Stimulated activated CD8-positive, alpha-beta memory T cell treated with anti-CD3 and anti-CD28 coated beads, Interleukin-4, amount 100 ng/mL, for 1 hour (primary cell): ENCODE results near the gene EIF1AD.
"Not testable (repeated sequence)": the region's sequence is repeated elsewhere in the genome, so short reads cannot be mapped to it uniquely, and the experiment has no call there.

Source experiments
- DNase-seq, 2 donors: peaks; one replicate each; pipeline ENCODE4 v3.0.0-alpha.2; 2020; ENCODE audit warnings: low read depth in 2 of 2, low spot score in 1 of 2

The EIF1AD gene, protein sequence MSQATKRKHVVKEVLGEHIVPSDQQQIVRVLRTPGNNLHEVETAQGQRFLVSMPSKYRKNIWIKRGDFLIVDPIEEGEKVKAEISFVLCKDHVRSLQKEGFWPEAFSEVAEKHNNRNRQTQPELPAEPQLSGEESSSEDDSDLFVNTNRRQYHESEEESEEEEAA

DNA sequence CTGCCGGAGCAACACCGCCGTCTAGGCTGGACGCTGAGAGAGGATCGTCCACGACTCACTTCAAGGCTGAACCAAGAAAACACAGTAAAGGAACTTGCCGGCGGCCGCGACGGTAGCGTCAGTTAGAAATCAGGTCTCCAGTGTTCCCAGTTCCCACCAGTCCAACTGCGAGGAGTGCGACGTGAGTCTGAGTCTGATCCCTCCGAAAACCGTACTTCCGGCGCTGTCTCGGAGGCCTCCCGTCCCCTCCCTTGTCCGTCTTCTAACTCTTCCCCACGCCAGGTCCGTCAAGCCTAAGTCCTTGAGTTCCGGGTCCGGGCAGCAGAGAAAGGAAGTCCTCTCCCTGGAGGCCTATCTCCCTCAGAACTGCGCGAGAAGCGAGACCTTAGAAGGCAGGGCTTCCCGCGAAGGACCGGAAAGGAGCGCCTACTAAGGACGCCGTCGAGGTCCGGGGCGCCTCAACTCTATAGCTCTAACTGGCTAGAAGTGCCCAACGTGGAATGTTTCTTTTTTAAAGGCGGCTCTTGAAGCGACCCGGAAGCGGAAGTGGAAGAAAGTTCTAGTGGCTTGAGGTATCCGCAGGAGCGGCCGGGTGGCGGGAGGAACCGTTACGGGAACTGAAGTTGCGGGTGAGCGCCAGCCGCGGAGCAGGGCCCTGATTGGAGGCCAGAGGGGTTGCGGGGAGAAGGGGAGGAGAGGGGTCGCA lies at the start of gene EIF1AD, which contains the start of gene BANF1:
EIF1AD (minus strand) TSS at position 216 of the 706 bp plus-strand sequence. CDS start 1,768 bp downstream, outside the sequence.
BANF1 (plus strand) TSS at position 562 of the 706 bp plus-strand sequence. CDS start 748 bp downstream, outside the sequence.
- DNase-seq = peak; percentile 78 to 83

DNA sequence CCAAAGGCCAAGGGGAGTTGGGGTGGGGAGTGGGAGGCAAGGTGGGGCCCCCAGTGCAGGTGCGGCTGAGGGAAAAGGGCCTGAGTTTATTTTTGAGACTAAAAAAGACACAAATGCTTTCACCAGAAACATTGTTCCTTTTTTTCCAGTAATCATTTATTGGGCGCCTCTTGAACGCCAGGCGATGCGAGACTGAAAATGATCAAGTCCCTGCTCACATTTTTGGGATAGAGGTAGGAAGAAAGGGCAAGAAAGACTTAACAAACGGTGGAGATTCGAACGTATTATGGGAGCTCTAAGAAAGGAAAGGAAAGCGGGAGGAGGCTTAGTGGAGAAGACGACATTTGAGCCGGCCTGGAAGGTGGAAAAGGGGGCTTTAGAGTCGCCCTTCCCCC lies 49.4 kb upstream of the EIF1AD start:
- DNase-seq = no peak

DNA sequence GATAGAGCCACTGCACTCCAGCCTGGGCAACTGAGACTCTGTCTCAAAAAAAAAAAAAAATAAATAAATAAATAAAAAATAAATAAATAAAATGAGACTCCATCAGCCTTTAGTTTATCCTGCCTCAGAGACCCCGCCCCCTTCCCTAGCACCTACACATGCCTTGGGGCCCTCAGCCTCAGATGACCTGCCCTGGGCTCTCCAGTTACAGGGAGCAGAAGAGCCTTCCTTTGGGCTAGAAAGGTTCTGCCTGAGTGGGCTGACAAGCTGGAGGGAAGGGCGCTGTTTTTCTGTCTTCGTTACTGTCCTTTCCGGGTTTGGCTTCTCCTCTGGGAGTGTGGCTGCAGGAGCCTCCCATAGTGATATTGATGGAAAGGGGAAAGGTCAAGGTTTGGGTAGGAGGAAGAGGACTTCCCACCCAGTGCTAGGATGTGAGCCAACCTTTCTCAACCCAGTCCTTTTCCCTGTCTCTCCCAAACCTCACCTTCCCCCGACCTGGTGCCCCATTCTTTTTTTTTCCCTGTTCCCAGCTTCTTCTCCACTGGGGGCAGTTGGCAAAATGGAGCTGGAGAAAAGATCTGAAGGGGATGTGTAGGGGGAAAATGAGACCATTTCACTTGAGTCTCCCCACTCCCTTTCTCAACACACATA lies 48.7 kb upstream of the EIF1AD start:
- no peak for DNase-seq

DNA sequence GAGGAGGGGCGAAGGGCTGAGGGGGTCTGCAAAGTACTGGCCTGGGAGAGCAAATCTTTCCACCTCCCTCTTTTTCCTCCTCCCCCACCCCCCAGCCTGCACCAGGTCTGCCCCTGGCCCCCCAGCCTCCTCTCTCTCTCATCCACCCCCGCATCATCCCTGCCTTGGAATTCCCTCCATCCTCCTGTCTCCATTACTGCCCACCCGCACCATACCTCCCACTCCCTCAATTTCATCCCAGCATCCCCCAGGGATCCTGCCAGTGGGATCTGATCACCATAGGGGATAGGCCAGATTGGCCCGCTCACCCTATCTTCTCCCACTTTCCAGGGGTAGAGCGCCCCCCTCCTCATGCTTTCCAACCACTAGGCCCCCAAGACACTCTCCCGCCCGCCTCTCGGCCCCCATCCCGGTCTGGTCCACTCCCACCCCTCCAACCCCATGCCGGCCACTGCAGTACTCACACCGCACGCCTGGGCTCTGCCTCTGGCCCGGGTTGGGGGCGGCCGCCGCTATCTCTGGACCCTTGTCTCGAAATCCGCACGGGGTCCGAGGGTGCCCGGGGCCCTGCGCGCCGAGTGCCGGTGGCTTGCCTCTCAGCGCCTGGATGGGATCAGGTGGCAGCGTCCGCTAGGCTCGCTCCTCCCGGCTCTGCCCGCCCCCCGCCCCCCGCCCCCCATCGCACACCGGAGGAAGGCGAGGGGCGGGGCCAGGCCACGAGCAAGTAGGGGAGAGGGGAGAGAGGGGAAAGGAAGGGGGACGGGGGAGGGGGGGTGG lies 46.8 kb upstream of the EIF1AD start, which contains the start of gene GAL3ST3:
GAL3ST3 (minus strand) TSS at position 615 of the 777 bp plus-strand sequence. CDS start 3,746 bp downstream, outside the sequence.
- DNase-seq = no peak

DNA sequence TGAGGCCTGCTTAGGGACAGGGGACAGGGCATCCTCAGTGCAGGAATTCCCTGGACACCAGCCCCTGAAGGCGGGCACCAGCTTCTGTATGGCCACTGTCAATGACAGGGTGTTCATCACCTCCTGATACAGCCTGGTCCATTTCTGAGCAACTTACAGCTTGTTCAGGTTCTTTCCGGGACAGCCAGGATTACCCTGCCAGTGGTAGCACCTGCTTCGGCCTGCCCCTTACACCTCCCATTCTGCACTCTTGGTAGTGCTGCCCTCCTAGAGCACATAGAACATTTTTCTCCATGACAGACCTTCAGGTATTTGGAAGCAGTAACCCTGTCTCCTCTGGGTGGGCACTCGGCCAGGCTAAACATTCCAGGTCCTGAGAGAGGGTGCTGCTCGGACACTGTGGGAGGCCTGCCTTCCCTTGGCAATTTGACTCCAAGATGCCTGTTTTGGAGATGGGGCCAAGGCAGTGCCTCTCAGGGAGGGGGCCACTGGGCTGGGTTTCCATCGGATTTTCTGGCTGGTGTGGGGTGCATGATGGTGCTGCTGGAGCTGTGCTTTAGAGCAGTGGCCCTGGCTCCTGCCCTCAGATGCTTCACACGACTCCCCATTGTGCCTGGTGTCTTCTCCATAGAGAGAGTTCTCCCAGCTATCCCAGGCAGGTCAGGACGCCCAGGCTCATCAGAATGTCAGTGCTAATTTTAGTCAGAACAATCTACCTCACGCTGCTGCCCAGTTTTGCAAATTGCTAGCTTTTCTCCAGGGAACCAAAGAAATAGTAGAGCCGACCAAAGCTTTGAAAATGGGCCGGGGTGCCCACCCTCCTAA lies 45.8 kb upstream of the EIF1AD start:
- DNase-seq = no peak

DNA sequence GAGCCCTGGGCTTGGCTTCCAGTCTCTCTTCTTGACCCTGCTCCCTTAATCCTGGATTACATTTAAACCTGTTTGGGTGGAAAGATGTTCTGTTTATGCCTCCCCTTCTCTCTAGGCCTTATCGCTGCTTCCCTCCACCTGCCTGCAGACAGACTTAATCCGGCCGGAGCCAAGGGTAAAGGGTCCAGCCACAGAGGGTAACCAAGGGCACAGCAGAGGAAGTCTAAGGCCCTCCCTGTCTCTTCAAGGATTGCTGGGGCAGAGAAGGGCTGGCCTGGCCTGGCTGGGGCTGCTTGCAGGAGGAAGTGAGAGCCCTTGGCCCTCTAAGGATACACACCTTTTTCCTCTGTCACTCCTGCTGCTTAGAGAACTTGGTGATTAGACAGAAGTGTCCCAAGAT lies 44.9 kb upstream of the EIF1AD start:
- DNase-seq = no peak

DNA sequence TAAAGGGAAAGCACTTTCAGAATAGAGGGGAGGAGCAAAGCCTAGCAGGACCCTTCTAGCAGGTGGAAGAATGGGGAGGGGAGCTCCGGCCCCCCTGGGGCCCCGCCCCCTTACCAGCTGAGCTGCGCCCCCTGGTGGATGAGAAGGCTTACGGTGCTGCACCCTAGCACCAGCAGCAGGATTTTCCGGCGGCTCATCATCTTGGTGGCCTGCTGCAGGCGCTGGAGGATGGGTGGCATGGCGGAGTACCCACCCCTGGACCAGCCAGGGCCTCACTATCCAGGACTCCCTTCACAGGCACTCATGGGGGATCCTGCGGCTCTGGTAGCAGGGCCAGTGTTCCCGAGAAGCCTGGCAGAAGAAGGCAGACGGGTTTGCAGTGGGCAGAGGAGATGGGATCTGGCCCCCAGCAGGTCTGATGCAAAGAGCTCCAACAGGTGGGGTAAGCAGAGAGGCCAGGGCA lies 43.3 kb upstream of the EIF1AD start:
- peak; percentile 70 to 72 for DNase-seq

DNA sequence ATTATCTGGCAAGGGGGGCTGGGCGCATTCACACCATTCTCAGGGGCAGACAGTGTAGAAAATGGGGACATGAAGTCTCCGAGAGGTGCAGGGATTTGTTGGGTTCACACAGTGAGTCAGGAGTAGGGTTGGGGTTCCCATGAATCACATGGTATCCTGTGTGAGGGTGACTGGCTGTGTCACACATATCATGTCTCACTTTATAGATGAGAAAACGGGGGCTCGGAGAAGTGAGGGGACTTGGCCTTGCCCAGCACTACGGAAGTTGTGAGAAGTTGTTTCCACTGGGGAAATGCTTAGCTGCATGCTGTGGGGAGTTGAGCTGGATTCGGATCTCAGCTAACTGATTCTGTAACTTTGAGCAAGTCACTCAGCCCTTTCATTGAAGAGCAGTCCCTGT lies 42.8 kb upstream of the EIF1AD start:
- DNase-seq = no peak

DNA sequence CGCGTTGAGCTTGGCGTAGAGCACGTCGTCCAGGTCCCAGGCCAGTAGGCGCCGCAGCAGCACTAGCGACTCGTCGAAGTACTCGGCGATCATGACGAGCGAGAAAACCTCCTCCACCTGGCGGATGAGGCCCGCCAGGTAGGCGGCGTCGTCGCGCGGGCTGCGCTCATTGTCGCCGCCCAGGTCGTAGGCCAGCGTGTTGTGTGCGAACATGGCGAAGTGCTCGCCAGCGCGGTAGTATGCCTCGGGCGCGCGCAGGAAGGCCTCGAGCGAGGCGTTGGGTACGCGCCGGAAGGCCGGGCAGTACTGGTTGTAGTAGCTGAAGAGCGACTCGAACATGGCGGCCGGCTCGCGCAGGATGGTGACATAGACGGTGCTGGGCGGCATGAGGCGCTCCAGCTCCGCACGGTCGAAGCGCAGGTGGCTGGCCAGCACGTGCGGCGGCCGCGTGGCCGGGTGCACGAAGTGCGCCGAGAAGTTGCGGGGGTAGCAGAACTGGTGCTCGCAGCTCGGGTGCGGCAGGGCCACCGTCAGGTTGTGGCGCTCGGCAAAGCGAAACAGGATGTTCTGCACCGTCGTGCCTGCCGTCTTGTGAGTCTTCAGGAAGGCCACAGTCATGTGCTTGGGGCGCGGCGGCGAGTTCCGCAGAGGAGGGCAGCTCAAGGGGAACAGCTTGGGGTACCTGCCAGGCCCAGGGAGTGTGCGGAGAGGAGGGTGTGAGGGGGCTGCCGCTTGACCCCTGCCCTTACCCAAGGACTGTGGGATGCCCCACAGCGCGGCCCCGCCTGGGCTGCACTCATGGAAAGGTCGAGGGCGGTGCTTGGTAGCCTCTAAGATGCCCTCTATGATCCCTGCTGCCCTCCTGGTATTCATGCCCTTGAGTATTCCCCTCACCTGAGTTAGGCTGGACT lies 41.3 kb upstream of the EIF1AD start:
- no peak for DNase-seq

DNA sequence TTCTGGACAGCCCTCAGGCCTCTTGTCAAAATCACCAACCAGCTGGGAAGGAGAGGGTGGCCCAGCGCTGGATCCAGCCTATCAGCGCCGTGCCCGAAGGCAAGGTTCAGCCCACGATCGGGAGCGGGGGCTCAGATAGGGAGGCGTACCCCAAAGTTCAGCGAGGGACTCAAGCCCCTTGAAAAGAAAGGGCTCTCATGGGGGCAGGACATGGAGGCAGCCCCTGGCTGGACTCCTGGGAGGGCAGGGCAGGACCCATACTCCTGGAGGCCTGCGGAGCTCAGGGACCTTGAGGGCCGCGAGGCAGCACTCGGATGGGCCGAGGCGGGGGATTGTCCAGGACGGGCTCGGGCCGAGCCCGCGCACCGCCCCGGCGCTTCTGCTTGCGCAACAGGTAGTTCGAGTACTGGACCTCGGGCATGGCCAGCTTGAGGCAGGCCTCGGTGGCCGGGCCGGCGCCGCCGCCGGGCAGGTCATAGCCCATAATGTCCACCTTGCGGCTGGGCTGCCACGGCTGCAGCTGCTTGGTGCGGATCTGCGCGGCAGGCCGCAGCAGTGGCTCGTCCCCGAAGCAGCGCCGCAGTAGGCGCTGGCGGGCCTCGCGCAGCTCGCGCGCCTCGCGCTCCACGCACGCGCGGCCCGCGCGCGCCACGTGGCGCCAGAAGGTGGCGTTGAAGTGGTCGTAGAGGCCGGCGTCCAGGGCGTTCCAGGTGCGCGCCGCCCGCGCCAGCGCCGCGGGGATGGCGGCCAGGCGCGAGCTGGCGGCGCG lies 40.5 kb upstream of the EIF1AD start:
- no peak for DNase-seq

DNA sequence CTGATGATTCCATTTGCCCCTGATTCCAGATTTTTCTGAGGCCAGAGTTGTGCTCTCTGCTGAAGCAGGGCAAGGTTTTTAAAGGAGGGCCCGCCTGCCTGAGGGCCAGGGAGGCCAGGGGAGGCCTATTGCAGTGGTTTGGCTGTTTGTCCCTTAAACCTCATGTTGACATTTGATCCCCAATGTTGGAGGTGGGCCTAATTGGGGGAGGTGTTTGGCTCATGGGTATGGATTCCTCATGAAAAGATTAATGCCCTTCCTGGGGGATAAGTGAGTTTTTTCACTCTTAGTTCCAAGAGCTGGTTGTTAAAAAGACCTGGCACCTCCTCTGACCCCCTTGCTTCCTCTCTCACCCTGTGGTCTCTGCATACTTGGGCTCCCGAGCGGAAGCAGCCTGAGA lies 37.8 kb upstream of the EIF1AD start:
- DNase-seq = no peak

DNA sequence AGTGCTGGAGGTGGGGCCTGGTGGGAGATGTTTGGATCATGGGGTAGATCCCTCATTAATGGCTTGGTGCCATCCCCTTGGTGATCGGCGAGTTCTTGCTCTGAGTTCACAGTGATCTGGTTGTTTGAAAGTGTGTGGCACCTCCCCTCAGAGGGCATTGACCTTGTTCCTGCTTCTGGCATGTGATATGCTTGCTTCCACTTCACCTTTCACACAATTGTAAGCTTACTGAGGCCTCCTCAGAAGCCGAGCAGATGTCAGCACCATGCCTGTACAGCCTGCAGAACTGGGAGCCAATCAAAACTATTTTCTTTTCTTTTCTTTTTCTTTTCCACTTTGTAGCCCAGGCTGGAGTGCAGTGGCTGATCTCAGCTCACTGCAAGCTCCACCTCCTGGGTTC lies 35.4 kb upstream of the EIF1AD start:
- no peak for DNase-seq

DNA sequence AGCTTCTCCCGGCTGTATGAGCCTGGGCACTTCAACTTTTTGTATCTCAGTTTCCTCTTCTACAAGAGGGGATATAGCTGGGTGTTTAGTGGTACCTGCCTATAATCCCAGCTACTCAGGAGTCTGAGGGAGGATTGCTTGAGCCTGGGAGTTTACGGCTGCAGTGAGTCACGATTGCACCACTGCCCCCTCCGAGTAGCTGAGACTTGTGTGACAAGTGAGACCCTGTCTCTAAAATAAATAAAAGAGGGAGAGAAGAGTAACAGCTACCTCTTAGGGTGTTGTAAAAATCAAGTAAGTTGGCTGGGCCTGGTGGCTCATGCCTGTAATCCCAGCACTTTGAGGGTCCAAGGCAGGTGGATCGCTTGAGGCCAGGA lies 34.4 kb upstream of the EIF1AD start:
- no peak for DNase-seq

DNA sequence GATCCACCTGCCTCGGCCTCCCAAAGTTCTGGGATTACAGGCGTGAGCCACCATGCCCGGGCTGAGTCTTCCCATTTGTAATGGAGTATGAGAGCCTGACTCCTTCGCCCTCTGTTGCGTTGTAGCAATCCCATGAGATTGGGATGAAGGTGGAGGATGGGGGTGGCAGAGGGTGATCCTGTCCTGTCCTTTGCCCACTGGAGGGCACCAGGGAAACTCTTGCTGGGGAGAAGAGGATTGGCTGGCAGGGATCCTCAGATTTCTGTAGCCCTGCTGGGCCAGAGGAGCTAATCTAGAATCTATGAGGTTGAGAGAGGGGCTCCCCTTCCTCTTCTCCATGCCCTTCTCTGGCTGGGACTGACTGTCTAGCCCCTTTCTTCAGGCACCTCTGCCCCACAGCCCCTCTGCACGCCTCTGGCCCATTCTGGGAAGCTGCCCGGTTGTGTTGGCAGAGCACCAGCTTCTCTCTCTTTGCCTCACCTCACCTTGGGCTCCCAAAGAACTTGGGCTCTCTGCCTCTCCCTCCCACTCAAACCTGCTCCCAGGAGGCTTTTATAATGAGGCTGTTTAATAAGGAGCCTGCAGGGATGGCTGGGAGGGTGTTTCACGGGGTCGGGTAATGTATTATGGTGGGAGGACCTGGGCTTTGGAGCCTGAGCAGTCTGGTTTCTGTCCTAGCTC lies 33.8 kb upstream of the EIF1AD start:
- no peak for DNase-seq

DNA sequence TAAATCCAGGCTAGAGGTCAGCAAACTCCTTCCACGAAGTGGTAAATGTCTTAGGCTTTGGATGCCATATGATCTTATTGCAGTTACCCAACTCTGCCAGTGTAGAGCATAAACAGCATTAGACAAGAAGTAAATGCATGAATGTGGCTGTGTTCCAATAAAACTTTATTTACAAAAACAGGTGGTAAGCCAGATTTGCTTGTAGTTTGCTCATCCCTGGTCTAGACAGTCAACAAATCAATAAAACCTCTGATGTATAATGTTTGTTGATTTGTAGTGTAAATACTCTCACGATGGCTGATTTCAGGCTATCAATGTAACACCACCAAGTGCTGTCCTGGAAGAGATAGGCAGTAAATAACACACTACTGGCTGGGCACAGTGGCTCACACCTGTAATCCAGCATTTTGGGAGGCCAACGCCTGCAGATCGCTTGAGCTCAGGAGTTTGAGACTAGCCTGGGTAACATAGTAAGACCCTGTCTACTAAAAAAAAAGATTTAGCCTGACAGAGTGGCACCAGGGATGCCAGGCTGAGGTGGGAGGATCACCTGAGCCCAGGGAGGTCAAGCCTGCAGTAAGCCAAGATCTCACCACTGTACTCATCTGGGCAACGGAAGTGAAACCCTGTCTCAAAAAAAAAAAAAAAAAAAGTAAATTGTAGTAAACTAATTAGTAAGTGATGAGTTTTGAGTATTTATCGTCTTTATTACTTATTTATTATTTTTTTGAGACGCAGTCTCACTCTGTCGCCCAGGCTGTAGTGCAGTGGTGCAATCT lies 31.2 kb upstream of the EIF1AD start:
- no peak for DNase-seq

DNA sequence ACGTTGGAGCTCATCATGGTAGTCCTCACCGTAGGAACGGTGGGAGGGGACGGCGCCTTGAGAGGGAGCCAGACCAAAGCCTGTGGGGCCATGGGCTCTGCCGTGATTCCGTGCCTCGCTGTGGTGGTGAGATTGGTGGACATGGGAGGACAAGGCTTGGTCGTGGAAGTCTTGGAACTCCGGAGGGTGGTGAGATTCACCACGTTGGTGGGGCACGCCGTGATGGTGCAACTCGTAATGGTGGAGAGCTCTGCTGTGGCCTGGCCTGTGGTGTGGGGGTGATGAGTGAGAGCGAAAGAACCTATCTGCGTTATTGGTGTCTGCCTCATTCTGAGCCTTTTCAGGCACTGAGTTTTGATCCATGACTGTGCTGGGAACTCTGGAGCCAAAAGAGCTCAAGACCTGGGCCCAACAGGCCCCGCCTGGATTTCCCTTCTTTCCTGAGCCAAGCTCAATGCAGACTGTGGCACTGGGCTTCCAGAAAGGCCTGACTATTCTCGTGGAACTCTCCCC lies 24.1 kb upstream of the EIF1AD start, which contains the start of gene CATSPER1:
CATSPER1 (minus strand) TSS at position 463 of the 513 bp plus-strand sequence; CDS start at position 363, 100 bp downstream.
- DNase-seq = no peak

DNA sequence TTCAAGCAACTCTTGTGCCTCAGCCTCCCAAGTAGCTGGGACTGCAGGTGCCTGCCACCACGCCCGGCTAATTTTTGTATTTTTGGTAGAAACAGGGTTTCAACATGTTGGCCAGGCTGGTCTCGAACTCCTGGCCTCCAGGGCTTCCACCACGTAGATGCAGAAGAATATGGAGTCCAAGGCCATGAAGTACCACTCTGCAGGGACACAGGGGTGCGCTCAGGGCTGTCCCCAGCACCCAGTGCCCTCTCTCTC lies 21.2 kb upstream of the EIF1AD start:
- not testable (repeated sequence) for DNase-seq
